ENCODE results near the gene WHRN. TPM values are rescaled to one million over a fixed set of nuclear protein-coding genes. Genes with fewer than 3 reads are reported as not detected.

The WHRN gene
- total and polyA plus RNA-seq, 9 of the 15 experiments (the other 6 are each of a cell fraction or from before 2014, with no cell fraction given) = 0.31 to 14.1 (median 3.0) TPM

- CTCF ChIA-PET (ENCODE audit: low intra/inter-chr PET ratio) = interaction anchor here (1.1 kb wide), 1 partner anchor 115 kb away, joined by 3 read pairs; no protein-coding TSS in a partner anchor
- no TSS peak for BruUV-seq (replicated peaks)
- H3K36me3 ChIP-seq (ENCODE audit: control insufficient read depth, insufficient read depth, low read length) = no peaks in the 10 kb centered on the region
- WGBS (ENCODE audit: insufficient coverage, low coverage, missing lambda C conversion rate) = 0% methylated on average over 5 of the region's 5 CpGs
- intact Hi-C loops (cut with micrococcal nuclease) = loop anchor here (1.0 to 2.0 kb wide), 3 partner anchors 75 to 115 kb away; no protein-coding TSS in a partner anchor
- peak in 3 of 4 experiments; percentile 30 to 63 (median 41) for DNase-seq (ENCODE audit: extremely low read depth in 1 of 4, low spot score in 3 of 4)
- no peak overlapping the region for H3K27ac ChIP-seq (ENCODE audit: extremely low read depth, low read depth, low read length)
- in situ Hi-C loops (cut with MboI) = no loop called here
- H3K4me2 ChIP-seq (ENCODE audit: insufficient read depth, low read length) = no peak overlapping the region
- ATAC-seq = peak; percentile 99
- H4K20me1 ChIP-seq (replicated peaks; ENCODE audit: control insufficient read depth, insufficient read depth, low read length) = no peaks in the 10 kb centered on the region
- no peak overlapping the region for H2AFZ ChIP-seq (ENCODE audit: low read depth, low read length)
- no peak overlapping the region for H3K4me3 ChIP-seq
- peaks cover 13 to 19% of the 10 kb centered on the region in 2 experiments; a peak in 3 of 5 replicates for H3K27me3 ChIP-seq (ENCODE audit: control insufficient read depth in 2 of 2, insufficient read depth in 2 of 2, low read length in 2 of 2)
- POLR2A ChIA-PET = interaction anchor here (0.6 to 1.7 kb wide), 6 partner anchors 9 to 505 kb away, joined by 3 to 7 read pairs (median 4); no protein-coding TSS in a partner anchor
- FAIRE-seq = peak; percentile 71
- H3K4me1 ChIP-seq (replicated peaks in 1 of 2; ENCODE audit: control insufficient read depth in 2 of 2, insufficient read depth in 2 of 2, low read length in 2 of 2) = no peaks in the 10 kb centered on the region
- no peaks in the 10 kb centered on the region for H3K9me1 ChIP-seq (ENCODE audit: control insufficient read depth, insufficient read depth, low read length)
- H3K79me2 ChIP-seq (ENCODE audit: control insufficient read depth, insufficient read depth, low read length) = no peaks in the 10 kb centered on the region
- H3K9ac ChIP-seq (ENCODE audit: insufficient read depth in 1 of 2, low read depth in 2 of 2, low read length in 2 of 2) = no peak overlapping the region
- no peaks in the 10 kb centered on the region for H3K9me3 ChIP-seq (replicated peaks; ENCODE audit: control insufficient read depth, insufficient read depth, low read depth, low read length)
- TF ChIP-seq BHLHE40 (IDR thresholded peaks at IDR 0.05; ENCODE audit: low read length) (peak; percentile 80), SPI1 (IDR thresholded peaks at IDR 0.05; ENCODE audit: borderline replicate concordance, low read depth, low read length) (peak; percentile 58; the same call in 1 of the 2 replicates), USF2 (CRISPR knock-in tag; IDR thresholded peaks at IDR 0.05) (peak; percentile 38; the same call in 1 of the 2 replicates), CTCF (IDR thresholded peaks at IDR 0.05 in 2 of 3, conservative IDR thresholded peaks at IDR 0.05 in 1 of 3; ENCODE audit: insufficient read depth in 2 of 3, low read depth in 1 of 3, low read length in 3 of 3) (peak; percentile 53 to 65 (median 62)), CTBP1 (IDR thresholded peaks at IDR 0.05; ENCODE audit: borderline replicate concordance) (peak; percentile 11; the same call in 1 of the 2 replicates), NCOA4 (IDR thresholded peaks at IDR 0.05; ENCODE audit: partially characterized antibody) (no peak), ZEB2 (IDR thresholded peaks at IDR 0.05) (no peak), ATF1 (CRISPR knock-in tag; IDR thresholded peaks at IDR 0.05) (no peak), ATF1 (tag; IDR thresholded peaks at IDR 0.05) (0 out of 2 replicates have a peak, but pooled peaks have one; percentile 15), RAD21 (CRISPR knock-in tag; conservative IDR thresholded peaks at IDR 0.05 in 1 of 2, IDR thresholded peaks at IDR 0.05 in 1 of 2) (peak; percentile 36 to 71; a peak in 3 of 4 replicates)
- TF ChIP-seq, protein P1, sequence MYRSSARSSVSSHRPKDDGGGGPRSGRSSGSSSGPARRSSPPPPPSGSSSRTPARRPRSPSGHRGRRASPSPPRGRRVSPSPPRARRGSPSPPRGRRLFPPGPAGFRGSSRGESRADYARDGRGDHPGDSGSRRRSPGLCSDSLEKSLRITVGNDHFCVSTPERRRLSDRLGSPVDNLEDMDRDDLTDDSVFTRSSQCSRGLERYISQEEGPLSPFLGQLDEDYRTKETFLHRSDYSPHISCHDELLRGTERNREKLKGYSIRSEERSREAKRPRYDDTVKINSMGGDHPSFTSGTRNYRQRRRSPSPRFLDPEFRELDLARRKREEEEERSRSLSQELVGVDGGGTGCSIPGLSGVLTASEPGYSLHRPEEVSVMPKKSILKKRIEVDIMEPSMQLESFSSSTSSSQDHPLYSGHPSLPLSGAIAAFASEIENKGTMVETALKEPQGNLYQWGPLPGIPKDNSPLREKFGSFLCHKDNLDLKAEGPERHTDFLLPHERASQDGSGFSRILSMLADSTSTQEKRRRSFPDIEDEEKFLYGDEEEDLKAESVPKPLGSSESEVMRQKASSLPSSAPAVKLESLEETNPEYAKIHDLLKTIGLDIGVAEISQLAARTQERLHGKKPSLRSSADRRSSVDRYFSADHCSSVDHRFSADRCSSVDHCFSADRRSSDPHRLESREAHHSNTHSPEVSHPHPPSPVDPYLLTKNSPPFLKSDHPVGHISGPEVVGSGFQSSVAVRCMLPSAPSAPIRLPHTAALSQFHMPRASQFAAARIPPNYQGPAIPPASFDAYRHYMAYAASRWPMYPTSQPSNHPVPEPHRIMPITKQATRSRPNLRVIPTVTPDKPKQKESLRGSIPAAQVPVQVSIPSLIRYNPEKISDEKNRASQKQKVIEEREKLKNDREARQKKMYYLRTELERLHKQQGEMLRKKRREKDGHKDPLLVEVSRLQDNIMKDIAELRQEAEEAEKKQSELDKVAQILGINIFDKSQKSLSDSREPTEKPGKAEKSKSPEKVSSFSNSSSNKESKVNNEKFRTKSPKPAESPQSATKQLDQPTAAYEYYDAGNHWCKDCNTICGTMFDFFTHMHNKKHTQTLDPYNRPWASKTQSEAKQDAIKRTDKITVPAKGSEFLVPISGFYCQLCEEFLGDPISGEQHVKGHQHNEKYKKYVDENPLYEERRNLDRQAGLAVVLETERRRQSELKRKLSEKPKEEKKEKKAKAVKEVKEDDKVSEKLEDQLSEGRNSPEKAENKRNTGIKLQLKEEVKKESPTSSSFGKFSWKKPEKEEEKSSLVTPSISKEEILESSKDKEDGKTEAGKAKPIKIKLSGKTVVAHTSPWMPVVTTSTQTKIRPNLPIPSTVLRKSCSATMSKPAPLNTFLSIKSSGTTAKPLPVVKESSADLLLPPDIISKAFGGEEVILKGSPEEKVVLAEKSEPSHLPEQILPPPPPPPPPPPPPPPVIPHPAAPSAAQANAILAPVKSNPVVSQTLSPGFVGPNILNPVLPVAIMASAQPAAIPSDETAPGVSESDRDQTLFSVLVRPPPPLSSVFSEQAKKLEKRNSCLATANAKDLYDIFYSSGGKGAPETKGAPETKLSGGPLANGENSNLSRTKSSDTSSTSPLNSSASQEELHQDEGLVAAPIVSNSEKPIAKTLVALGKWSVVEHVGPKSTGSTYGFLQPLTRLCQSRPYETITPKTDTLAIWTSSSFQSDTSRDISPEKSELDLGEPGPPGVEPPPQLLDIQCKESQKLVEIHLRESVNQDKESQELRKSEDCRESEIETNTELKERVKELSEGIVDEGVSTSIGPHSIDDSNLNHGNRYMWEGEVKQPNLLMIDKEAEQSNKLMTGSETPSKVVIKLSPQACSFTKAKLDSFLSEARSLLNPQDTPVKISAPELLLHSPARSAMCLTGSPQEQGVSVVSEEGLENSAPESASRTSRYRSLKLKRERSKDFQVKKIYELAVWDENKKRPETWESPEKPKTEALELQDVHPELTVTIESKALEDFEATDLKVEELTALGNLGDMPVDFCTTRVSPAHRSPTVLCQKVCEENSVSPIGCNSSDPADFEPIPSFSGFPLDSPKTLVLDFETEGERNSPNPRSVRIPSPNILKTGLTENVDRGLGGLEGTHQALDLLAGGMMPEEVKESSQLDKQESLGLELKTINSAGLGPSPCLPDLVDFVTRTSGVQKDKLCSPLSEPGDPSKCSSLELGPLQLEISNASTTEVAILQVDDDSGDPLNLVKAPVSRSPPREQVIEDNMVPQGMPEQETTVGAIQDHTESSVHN (IDR thresholded peaks at IDR 0.05; ENCODE audit: borderline replicate concordance in 1 of 2, low read depth in 1 of 2) = no peak
Measured at GRCh38 chr9:114538241-114538640, 33.0 kb upstream of the WHRN start.

Data from K562 (cell line).